ENCODE results near the gene XPO5. TPM values are rescaled to one million over a fixed set of nuclear protein-coding genes. Genes with fewer than 3 reads are reported as not detected.

The XPO5 gene
- total and polyA plus RNA-seq, 9 of the 15 experiments (the other 6 are each of a cell fraction or from before 2014, with no cell fraction given) = 36.0 to 170 (median 99.1) TPM

GRCh38 chr6:43575772-43576551, at the start of gene XPO5, which contains the start of gene POLH (continued):
- TF ChIP-seq E4F1 (CRISPR knock-in tag; IDR thresholded peaks at IDR 0.05; ENCODE audit: borderline replicate concordance) (no peak), SUPT5H (IDR thresholded peaks at IDR 0.05) (peak; percentile 93), MXD1 (CRISPR knock-in tag; IDR thresholded peaks at IDR 0.05; ENCODE audit: borderline replicate concordance, poor library complexity, severe bottlenecking) (no peak), ATF1 (CRISPR knock-in tag; IDR thresholded peaks at IDR 0.05) (no peak), ATF1 (tag; IDR thresholded peaks at IDR 0.05) (peak; percentile 67; the same call in 1 of the 2 replicates), POLR2H (tag; IDR thresholded peaks at IDR 0.05; ENCODE audit: low read depth) (peak; percentile 96), HCFC1 (IDR thresholded peaks at IDR 0.05; ENCODE audit: low read depth, low read length) (peak; percentile 67), ZFX (CRISPR knock-in tag; IDR thresholded peaks at IDR 0.05) (peak; percentile 52), ZNF197 (CRISPR knock-in tag; IDR thresholded peaks at IDR 0.05; ENCODE audit: low read depth) (no peak; the same call in 1 of the 2 replicates), ETV5 (CRISPR knock-in tag; IDR thresholded peaks at IDR 0.05; ENCODE audit: low read depth) (peak; percentile 52; the same call in 1 of the 2 replicates), PHB (CRISPR knock-in tag; IDR thresholded peaks at IDR 0.05) (0 out of 2 replicates have a peak, but pooled peaks have one; percentile 41)
- TF ChIP-seq, protein P1, sequence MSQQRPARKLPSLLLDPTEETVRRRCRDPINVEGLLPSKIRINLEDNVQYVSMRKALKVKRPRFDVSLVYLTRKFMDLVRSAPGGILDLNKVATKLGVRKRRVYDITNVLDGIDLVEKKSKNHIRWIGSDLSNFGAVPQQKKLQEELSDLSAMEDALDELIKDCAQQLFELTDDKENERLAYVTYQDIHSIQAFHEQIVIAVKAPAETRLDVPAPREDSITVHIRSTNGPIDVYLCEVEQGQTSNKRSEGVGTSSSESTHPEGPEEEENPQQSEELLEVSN (IDR thresholded peaks at IDR 0.05; ENCODE audit: borderline replicate concordance in 1 of 2, extremely low read depth in 1 of 2, insufficient read depth in 1 of 2, insufficient read length in 1 of 2, low read depth in 1 of 2, low read length in 1 of 2, poor library complexity in 1 of 2, severe bottlenecking in 1 of 2) = peak; percentile 55 to 80
- TF ChIP-seq, protein P2, sequence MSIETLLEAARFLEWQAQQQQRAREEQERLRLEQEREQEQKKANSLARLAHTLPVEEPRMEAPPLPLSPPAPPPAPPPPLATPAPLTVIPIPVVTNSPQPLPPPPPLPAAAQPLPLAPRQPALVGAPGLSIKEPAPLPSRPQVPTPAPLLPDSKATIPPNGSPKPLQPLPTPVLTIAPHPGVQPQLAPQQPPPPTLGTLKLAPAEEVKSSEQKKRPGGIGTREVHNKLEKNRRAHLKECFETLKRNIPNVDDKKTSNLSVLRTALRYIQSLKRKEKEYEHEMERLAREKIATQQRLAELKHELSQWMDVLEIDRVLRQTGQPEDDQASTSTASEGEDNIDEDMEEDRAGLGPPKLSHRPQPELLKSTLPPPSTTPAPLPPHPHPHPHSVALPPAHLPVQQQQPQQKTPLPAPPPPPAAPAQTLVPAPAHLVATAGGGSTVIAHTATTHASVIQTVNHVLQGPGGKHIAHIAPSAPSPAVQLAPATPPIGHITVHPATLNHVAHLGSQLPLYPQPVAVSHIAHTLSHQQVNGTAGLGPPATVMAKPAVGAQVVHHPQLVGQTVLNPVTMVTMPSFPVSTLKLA (conservative IDR thresholded peaks at IDR 0.05) = peak; percentile 94 to 98
- TF ChIP-seq, protein P3, sequence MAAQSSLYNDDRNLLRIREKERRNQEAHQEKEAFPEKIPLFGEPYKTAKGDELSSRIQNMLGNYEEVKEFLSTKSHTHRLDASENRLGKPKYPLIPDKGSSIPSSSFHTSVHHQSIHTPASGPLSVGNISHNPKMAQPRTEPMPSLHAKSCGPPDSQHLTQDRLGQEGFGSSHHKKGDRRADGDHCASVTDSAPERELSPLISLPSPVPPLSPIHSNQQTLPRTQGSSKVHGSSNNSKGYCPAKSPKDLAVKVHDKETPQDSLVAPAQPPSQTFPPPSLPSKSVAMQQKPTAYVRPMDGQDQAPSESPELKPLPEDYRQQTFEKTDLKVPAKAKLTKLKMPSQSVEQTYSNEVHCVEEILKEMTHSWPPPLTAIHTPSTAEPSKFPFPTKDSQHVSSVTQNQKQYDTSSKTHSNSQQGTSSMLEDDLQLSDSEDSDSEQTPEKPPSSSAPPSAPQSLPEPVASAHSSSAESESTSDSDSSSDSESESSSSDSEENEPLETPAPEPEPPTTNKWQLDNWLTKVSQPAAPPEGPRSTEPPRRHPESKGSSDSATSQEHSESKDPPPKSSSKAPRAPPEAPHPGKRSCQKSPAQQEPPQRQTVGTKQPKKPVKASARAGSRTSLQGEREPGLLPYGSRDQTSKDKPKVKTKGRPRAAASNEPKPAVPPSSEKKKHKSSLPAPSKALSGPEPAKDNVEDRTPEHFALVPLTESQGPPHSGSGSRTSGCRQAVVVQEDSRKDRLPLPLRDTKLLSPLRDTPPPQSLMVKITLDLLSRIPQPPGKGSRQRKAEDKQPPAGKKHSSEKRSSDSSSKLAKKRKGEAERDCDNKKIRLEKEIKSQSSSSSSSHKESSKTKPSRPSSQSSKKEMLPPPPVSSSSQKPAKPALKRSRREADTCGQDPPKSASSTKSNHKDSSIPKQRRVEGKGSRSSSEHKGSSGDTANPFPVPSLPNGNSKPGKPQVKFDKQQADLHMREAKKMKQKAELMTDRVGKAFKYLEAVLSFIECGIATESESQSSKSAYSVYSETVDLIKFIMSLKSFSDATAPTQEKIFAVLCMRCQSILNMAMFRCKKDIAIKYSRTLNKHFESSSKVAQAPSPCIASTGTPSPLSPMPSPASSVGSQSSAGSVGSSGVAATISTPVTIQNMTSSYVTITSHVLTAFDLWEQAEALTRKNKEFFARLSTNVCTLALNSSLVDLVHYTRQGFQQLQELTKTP (IDR thresholded peaks at IDR 0.05; ENCODE audit: low read depth in 1 of 2, partially characterized antibody in 2 of 2) = peak in 1 of 2 experiments; percentile 74
